RCC 7860 (cell line): Measurements from ENCODE around the gene ANTXRL.
"Not testable (repeated sequence)": the region's sequence is repeated elsewhere in the genome, so short reads cannot be mapped to it uniquely, and the experiment has no call there.

Experiments used
- DNase-seq: peaks from one replicate; pipeline ENCODE4 v3.0.0-alpha.2; 2015; ENCODE audit warnings: low spot score
- FAIRE-seq: peaks from 2 replicates; lab custom pipeline; 2012; peaks lifted over from hg19 to GRCh38; lab: Jason Lieb, UNC

Gene ANTXRL

DNA sequence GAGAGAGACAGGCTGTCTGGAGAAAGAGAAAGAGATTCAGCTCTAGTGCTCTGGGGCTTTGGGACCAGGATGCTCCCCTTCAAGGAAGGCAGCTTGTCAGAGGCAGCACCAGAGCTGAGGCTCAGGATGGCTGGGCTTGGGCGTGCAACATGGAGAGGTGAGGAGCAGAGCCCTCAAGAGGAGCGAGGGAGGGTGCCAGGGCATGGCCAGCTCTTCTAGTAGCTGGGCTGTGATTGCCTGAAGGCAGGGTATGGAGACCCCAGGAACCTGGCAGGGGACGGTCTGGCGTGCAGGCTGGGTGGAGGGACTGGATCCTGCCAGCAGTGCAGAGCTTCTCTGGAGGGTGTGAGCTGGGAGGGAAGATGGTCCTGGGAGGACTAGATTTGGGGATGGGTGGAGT is 40.2 kb downstream of the ANTXRL start:
- FAIRE-seq, result no peak
- no peak for DNase-seq

DNA sequence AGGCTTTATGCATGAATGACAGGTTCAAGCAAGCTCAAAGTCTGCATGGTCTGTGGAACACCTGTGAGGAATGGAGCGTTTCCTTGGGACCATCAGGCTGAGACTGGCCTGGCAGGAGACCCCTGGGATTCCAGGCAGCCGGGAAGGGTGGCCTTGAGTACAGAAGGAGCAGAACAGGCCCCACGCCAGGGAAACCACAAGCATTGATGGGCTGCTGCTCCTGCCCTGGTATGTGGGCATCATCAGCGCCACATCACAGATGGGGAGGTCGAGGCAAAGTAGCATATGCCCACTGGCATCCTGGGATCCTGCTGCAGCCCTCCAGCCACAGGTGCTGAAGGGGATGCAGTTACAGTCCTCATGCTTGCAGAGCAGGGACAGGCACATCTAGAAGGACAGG is 40.9 kb downstream of the ANTXRL start:
- DNase-seq (no peak), FAIRE-seq (no peak)

DNA sequence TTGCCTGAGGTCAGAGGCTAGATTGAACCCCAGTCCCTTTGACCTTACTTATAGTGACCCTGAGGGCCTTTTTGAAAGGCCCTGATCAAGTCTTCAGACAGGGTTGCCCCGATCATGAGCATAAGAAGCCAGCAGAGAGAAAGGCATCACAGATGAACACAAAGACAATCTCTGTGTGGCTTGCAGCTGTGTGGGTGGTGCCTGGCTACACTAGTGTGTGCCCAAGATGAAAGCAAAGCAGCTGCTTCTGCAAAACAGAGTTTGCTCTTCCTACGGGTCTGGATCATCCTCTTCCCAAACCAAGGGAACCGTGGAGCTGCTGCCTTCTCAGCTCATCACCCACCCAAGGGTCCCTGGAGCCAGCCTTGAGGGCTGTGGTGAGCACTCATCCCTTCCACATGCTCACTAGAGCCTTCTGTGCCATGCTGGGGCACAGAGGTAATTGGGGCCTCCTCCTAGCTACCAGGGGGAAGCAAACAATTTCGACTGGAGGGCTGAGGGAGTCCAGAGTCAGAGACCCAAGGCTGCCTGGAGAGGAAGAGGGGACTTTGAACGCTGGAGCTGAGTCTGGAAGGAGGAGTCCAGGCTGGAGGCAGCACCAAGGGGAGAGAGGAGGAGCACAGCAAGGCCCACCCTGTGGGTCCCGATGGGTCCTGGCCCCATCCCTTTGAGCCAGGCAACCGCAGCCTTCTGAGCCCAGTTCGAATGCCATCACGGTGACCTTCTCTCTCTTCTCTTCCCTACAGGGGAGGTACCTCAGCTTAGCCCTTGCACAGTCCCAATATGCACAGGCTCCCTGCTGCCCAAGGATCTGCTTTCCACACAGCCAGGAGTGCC is 42.3 kb downstream of the ANTXRL start:
- DNase-seq (no peak), FAIRE-seq (no peak)

DNA sequence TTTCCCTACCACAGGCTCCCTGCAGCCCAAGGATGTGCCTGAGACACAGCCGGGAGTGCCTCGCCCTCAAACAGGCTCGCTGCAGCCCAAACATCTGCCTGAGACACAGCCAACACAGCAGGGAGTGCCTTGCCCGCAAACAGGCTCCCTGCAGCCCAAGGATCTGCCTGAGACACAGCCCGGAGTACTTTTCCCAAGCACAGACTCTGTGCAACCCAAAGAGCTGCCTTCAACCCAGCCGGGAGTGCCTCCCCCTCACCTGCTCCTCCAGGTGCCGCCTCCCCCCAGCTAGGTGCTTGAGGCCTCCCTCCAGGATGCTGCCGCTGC is 42.9 kb downstream of the ANTXRL start:
- FAIRE-seq (no peak), DNase-seq (no peak)

DNA sequence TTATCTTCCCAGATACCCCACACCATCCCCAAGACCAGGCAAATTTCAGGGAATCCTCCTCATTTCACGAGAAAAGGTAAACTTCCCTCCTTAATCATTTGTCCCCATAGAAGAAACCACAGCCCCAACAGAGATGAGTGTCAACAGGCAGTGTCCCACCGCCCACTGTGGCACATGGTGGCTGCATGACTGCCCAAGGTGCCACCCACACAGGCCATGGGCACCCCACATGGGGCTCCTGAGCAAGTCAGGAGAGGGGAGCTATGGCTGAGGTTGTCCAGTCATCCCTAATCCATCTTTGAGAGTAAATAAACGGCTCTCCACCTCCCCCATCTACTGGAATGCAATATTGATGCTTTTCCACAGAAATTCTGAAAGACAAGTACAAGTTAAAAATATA is 44.1 kb downstream of the ANTXRL start:
- FAIRE-seq (no peak), DNase-seq (no peak)

DNA sequence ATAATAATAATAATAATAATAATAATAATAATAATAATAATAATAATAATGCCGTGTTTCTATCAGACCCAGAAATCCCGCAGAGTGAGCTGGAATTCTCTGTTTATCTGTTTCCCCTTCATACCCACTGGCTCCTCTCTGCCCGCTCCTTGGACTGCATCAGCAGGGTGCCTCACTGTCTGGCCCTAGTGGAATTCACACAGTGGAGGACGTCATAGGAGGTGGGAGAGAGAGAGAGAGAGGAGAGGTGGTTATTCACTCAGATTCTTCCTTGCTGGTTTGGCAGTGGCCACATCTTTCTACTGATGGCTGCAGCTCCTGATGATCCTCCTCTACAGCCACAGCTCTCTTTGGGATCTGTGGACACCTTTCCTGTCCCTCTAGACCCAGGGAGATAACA is 78.7 kb downstream of the ANTXRL start:
- FAIRE-seq, result not testable (repeated sequence)
- peak; percentile 3 for DNase-seq

DNA sequence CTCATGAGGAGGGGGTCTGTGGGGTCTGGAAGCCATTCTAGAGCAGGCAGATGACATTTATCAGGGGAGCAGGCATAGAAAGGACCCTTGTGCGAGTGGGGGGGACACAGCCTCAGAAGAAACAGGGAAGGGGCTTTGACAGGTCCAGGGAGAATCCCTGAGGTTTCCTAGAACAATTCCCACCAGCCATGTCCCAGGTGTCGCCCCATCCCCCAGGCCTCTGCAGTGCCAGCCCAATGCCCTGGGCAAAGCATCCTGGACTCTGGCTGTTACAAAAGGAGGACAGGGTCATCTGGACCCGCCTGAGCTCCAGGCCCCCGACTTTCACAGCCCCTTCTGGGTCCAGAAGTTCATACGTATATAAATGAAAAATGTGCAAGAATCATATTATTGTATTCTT is 80.4 kb downstream of the ANTXRL start:
- not testable (repeated sequence) for DNase-seq, FAIRE-seq

DNA sequence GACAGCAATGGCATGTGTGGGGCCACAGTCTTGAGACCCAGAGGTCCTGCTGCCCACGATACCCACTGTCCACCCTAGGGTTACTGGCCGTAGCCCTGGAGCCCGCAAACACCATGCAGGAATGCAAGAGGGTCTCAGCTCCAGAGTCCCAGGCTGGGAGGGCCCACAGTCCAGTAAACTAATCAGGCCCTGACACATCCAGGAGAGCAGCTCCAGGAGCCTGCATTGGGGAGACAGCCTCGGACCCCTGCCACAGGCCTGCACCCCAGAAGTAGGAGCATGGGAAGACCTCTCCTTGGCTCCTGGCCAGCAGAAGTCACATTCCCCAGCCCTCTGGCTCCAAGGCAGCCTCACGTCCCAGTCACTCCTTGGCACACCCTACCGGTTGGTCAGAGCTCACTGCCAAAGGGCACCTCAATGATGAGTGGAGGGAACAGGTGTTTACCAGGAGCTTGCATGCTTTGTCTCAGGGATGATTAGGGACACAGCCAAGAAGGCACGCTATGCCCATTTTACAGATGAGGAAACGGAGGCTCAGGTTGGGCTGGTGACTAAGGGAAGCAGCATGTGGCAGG is 81.0 kb downstream of the ANTXRL start:
- DNase-seq, FAIRE-seq: not testable (repeated sequence)

DNA sequence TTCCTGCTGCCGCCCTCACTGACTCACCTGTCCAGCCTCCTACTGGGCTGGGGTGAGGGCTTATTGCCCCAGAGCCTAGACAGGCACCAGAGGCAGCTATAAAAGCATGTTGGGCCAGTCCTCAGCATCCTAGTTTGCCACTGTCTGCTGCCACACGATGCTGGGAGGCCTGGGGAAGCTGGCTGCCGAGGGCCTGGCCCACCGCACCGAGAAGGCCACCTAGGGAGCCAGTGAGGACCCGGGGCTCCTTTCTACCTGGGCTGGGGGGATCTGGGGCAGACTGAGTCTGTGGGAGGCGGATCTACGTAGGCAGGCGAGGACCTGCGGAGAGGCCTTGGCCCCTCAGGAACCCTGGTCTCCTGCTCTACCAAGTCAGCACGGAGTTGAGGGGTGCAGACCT is 82.2 kb downstream of the ANTXRL start:
- not testable (repeated sequence) for DNase-seq, FAIRE-seq

DNA sequence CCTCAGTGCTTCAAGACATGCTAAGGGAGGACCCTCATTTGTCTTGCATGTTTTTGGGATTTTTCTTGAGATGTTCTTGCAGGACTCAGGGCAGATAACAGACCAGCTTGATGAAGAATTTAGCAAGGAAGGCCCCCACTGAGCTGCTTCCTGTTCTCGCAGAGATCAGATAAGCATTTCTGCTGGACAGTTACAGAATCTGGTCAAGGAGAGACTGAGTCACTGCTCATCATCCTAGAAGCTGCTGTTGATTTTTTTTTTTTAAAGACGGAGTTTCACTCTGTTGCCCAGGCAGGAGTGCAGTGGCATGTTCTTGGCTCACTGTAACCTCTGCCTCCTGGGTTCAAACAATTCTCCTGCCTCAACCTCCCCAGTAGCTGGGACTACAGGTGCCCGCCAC is 87.6 kb downstream of the ANTXRL start:
- DNase-seq, FAIRE-seq: not testable (repeated sequence)

DNA sequence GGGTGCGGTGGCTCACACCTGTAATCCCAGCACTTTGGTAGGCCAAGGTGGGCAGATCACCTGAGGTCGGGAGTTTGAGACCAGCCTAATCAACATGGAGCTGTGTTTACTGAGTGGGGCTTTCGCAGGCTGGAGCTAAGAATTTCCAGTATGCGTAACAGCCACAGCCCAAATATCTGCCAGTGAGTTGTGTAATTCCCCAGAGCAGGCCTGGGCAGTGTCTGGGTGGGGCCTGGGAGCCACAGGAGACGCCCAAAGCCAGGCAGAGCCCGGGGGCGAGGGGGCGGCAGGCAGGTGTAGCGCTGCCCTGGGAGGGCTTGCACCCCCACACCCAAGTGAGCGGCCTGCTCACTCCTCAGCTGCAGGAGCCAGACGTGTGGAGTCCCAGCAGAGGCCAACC is 88.6 kb downstream of the ANTXRL start, which contains the start of gene ANXA8L1:
Gene ANXA8L1 (plus strand): TSS at position 371 of the 400 bp plus-strand sequence. CDS start 76 bp downstream, outside the sequence.
- not testable (repeated sequence) for DNase-seq, FAIRE-seq

DNA sequence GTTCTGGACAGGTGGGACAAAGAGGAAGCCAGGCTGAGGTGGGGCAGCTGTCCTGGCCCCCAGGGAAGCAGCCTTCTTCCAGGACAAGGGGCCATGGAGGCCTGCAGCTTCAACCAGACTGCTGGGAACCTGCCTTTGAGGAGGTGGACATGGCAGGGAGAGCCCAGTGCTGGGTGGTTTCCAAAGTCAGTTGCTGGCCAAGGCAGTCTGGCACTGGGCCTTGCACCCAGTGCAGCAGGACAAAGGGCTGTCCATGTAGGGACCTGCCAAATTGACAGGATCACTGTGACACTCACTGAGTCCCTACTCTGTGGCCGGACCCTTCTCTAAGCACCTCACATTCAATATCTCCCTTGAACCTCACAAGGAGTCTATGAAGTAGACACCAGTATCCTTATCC is 90.2 kb downstream of the ANTXRL start:
- not testable (repeated sequence) for FAIRE-seq, DNase-seq

DNA sequence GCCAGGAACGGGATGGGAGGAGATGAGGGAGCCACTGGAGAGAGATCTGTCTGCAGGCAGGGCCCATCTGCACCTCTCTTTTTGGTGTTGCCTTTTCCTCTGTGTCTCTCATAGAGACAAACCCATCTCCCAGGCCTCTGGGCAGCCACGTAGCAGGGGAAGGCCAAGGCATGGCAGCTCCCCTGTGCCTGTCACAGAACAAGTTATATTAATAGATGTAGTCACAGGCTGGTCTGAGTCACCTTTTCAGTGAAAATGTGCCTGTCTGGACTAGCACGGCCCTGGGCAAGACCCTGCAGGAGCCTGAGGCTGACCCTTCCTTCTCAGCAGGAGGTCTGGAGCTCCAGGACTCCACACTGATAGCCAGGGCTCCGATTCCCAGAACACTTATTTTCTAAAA is 90.9 kb downstream of the ANTXRL start:
- FAIRE-seq, DNase-seq: not testable (repeated sequence)

DNA sequence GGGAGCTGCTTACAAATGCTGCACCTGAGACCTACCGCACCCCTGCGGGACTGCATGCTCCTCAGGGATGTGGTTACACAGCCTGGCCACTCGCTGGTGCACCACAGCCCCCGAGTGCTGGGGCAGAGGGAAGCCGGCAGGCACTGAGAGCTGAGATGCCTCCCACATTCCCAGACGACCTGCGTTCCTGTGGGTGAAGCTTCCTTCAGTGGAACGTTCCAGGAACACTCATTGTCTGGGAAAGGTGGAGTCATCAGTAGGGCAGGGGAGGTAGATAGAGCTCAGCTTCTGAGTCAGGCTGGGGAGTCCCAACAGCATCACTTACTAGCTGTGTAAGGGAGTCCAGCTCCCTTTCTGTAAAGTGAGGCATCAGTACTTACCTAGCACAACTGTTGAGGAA is 91.3 kb downstream of the ANTXRL start:
- DNase-seq, FAIRE-seq: not testable (repeated sequence)

DNA sequence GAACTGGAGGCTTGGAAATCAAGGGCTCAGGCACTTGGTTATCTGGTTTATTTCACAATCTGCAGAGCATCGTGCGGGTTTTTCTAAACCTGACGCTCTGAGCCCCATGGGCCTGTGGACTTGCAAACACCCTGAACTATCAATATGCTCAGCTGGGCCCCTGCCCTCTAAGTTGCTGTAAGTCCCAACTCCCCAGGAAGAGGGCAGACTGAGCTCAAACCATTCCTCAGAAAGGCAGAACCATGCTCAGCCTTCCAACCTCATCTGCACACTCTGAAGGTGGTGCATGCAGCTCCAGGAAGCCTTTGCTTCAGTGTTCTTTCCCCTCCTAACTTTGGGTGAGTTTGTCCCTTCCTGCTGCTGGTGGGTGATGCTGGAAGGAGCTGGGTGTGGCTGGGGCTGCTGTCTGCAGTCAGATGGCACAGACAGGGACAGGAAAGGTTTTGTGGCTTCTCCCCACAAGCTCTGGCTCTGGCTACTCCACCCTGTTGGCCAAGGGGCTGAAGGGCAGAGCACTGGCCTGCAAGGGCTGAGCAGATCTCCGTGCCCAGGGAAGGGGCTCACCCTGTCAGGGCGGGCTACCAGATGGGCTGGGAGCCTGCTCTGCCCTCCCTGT is 92.5 kb downstream of the ANTXRL start:
- FAIRE-seq, result not testable (repeated sequence)

More for the DNA sequence above, 92.5 kb downstream of the ANTXRL start:
- DNase-seq, result not testable (repeated sequence)
